Immature natural killer cell (primary cell): ENCODE results near the gene TMEM59L. TPM values are rescaled to one million over a fixed set of nuclear protein-coding genes. Genes with fewer than 3 reads are reported as not detected.
"Not testable (repeated sequence)": the region's sequence is repeated elsewhere in the genome, so short reads cannot be mapped to it uniquely, and the experiment has no call there.

Experiments used
- DNase-seq, 3 donors: peaks; one replicate each; pipeline ENCODE4 v3.0.0; 2022; ENCODE audit warnings: mixed read lengths in 1 of 3
- H3K27ac Mint-ChIP-seq, 6 donors: one replicate each; pipeline ENCODE4 v1.8.0; 2020; ENCODE audit warnings: mixed read lengths in 6 of 6, mild to moderate bottlenecking in 5 of 6, inconsistent platforms in 4 of 6, moderate library complexity in 3 of 6
- H3K27me3 Mint-ChIP-seq, 3 donors: one replicate each; pipeline ENCODE4 v1.8.0; 2020 to 2021; ENCODE audit warnings: low read depth in 3 of 3, mild to moderate bottlenecking in 3 of 3, mixed read lengths in 3 of 3, moderate library complexity in 3 of 3, inconsistent platforms in 1 of 3
- H3K36me3 Mint-ChIP-seq, 3 donors: one replicate each; pipeline ENCODE4 v1.8.0; 2020; ENCODE audit warnings: mixed read lengths in 3 of 3, inconsistent platforms in 2 of 3, mild to moderate bottlenecking in 2 of 3
- H3K4me1 Mint-ChIP-seq, 2 donors: one replicate each; pipeline ENCODE4 v1.8.0; 2020; ENCODE audit warnings: inconsistent platforms in 2 of 2, mild to moderate bottlenecking in 2 of 2, mixed read lengths in 2 of 2, moderate library complexity in 1 of 2
- H3K4me3 Mint-ChIP-seq, 5 donors: one replicate each; pipeline ENCODE4 v1.8.0; 2020; ENCODE audit warnings: mild to moderate bottlenecking in 5 of 5, mixed read lengths in 5 of 5, inconsistent platforms in 3 of 5, moderate library complexity in 3 of 5
- H3K9me3 Mint-ChIP-seq, 6 donors: one replicate each; pipeline ENCODE4 v1.8.0; 2020; ENCODE audit warnings: mild to moderate bottlenecking in 6 of 6, mixed read lengths in 6 of 6, inconsistent platforms in 4 of 6, moderate library complexity in 3 of 6
- polyA plus RNA-seq, 3 donors: library from polyadenylated mRNA; unstranded; fragments of 300-500 nt; fragmentation: Illumina TruSeq; gene quantifications; one replicate each; pipeline ENCODE4 v1.2.3, GENCODE V29; 2021

The TMEM59L gene
- polyA plus RNA-seq, 3 donors from 2014 or later: not detected

GRCh38 chr19:18589380-18590272 is 23.0 kb upstream of the TMEM59L start:
- Mint-ChIP-seq H3K4me3 (peak overlapping the region; percentile 86 to 96 (median 92)), H3K36me3 (no peaks in the 10 kb centered on the region), H3K27ac (peak overlapping the region; percentile 74 to 97 (median 90)), H3K9me3 (no peaks in the 10 kb centered on the region), H3K27me3 (peaks cover 0 to 9% (median 0%) of the 10 kb centered on the region in 3 donors), H3K4me1 (peaks cover 32 to 36% of the 10 kb centered on the region in 2 donors)
- DNase-seq: peak in 2 of 3 donors; percentile 73 to 74

- no peak for DNase-seq
- peaks cover 0 to 9% (median 2%) of the 10 kb centered on the region in 3 donors for H3K27me3 Mint-ChIP-seq
- H3K36me3 Mint-ChIP-seq: no peaks in the 10 kb centered on the region
- no peaks in the 10 kb centered on the region for H3K9me3 Mint-ChIP-seq
- peak overlapping the region; percentile 56 to 92 (median 86) for H3K4me3 Mint-ChIP-seq
- peaks cover 37 to 44% of the 10 kb centered on the region in 2 donors for H3K4me1 Mint-ChIP-seq
- peak overlapping the region in 5 of 6 donors; percentile 31 to 92 (median 74) for H3K27ac Mint-ChIP-seq
Observed at GRCh38 chr19:18590273-18591272, 22.1 kb upstream of the TMEM59L start.

GRCh38 chr19:18591735-18592385 is 20.8 kb upstream of the TMEM59L start:
- Mint-ChIP-seq H3K4me3 (peak overlapping the region in 4 of 5 donors; percentile 21 to 36 (median 26)), H3K4me1 (peaks cover 37 to 46% of the 10 kb centered on the region in 2 donors)

GRCh38 chr19:18592732-18593131 is 19.9 kb upstream of the TMEM59L start:
- not testable (repeated sequence) for H3K9me3 Mint-ChIP-seq, H3K36me3 Mint-ChIP-seq
- H3K4me1 Mint-ChIP-seq: peaks cover 35 to 44% of the 10 kb centered on the region in 2 donors

More at GRCh38 chr19:18591735-18592385, 20.8 kb upstream of the TMEM59L start:
- H3K9me3 Mint-ChIP-seq: peaks cover 0 to 1% (median 0%) of the 10 kb centered on the region in 6 donors
- H3K36me3 Mint-ChIP-seq: no peaks in the 10 kb centered on the region
- no peak for DNase-seq
- peak overlapping the region in 1 of 6 donors; percentile 8 for H3K27ac Mint-ChIP-seq
- peaks cover 0 to 9% (median 2%) of the 10 kb centered on the region in 3 donors for H3K27me3 Mint-ChIP-seq

GRCh38 chr19:18593367-18594095 is 19.1 kb upstream of the TMEM59L start:
- peaks cover 27 to 36% of the 10 kb centered on the region in 2 donors for H3K4me1 Mint-ChIP-seq
- H3K4me3 Mint-ChIP-seq: peak overlapping the region; percentile 62 to 82 (median 66)
- H3K27ac Mint-ChIP-seq: peak overlapping the region in 4 of 6 donors; percentile 34 to 79 (median 50)
- DNase-seq: no peak
- H3K27me3 Mint-ChIP-seq: peaks cover 0 to 9% (median 2%) of the 10 kb centered on the region in 3 donors
- H3K9me3 Mint-ChIP-seq: peaks cover 0 to 1% (median 0%) of the 10 kb centered on the region in 6 donors
- H3K36me3 Mint-ChIP-seq: no peaks in the 10 kb centered on the region

More at GRCh38 chr19:18592732-18593131, 19.9 kb upstream of the TMEM59L start:
- H3K27ac Mint-ChIP-seq: peak overlapping the region in 1 of 6 donors; percentile 34
- DNase-seq, H3K27me3 Mint-ChIP-seq, H3K4me3 Mint-ChIP-seq: not testable (repeated sequence)

GRCh38 chr19:18594096-18594823 is 18.4 kb upstream of the TMEM59L start:
- peak overlapping the region in 3 of 6 donors; percentile 78 to 86 (median 85) for H3K27ac Mint-ChIP-seq
- peak overlapping the region; percentile 79 to 86 (median 85) for H3K4me3 Mint-ChIP-seq
- H3K36me3 Mint-ChIP-seq: no peaks in the 10 kb centered on the region
- peaks cover 0 to 1% (median 0%) of the 10 kb centered on the region in 6 donors for H3K9me3 Mint-ChIP-seq
- H3K4me1 Mint-ChIP-seq: peaks cover 26 to 35% of the 10 kb centered on the region in 2 donors
- peak; percentile 71 to 78 (median 75) for DNase-seq
- peaks cover 1 to 6% (median 2%) of the 10 kb centered on the region in 3 donors for H3K27me3 Mint-ChIP-seq

- peak overlapping the region in 3 of 6 donors; percentile 78 to 86 (median 85) for H3K27ac Mint-ChIP-seq
- no peaks in the 10 kb centered on the region for H3K36me3 Mint-ChIP-seq
- peaks cover 21 to 30% of the 10 kb centered on the region in 2 donors for H3K4me1 Mint-ChIP-seq
- peaks cover 0 to 1% (median 0%) of the 10 kb centered on the region in 6 donors for H3K9me3 Mint-ChIP-seq
- DNase-seq: no peak
- H3K4me3 Mint-ChIP-seq: peak overlapping the region; percentile 79 to 86 (median 85)
- peaks cover 2 to 6% (median 4%) of the 10 kb centered on the region in 3 donors for H3K27me3 Mint-ChIP-seq
Observed at GRCh38 chr19:18594824-18595373, 17.8 kb upstream of the TMEM59L start.

GRCh38 chr19:18595475-18595874 is 17.2 kb upstream of the TMEM59L start:
- DNase-seq: no peak
- peak overlapping the region in 1 of 6 donors; percentile 31 for H3K27ac Mint-ChIP-seq
- peaks cover 2 to 4% (median 4%) of the 10 kb centered on the region in 3 donors for H3K27me3 Mint-ChIP-seq
- H3K36me3 Mint-ChIP-seq: no peaks in the 10 kb centered on the region
- H3K4me3 Mint-ChIP-seq: peak overlapping the region; percentile 33 to 63 (median 58)
- H3K4me1 Mint-ChIP-seq: peaks cover 17 to 25% of the 10 kb centered on the region in 2 donors
- peaks cover 0 to 1% (median 0%) of the 10 kb centered on the region in 6 donors for H3K9me3 Mint-ChIP-seq

- Mint-ChIP-seq H3K27ac (no peak overlapping the region), H3K4me3 (peak overlapping the region in 1 of 5 donors; percentile 9), H3K27me3 (peaks cover 2 to 4% (median 3%) of the 10 kb centered on the region in 3 donors), H3K4me1 (peaks cover 11 to 17% of the 10 kb centered on the region in 2 donors), H3K9me3 (peaks cover 0 to 1% (median 0%) of the 10 kb centered on the region in 6 donors), H3K36me3 (no peaks in the 10 kb centered on the region)
- no peak for DNase-seq
Observed at GRCh38 chr19:18596752-18597157, 15.9 kb upstream of the TMEM59L start.

- DNase-seq: no peak
- H3K36me3 Mint-ChIP-seq: no peaks in the 10 kb centered on the region
- peaks cover 0 to 2% (median 0%) of the 10 kb centered on the region in 6 donors for H3K9me3 Mint-ChIP-seq
- no peak overlapping the region for H3K27ac Mint-ChIP-seq
- no peak overlapping the region for H3K4me3 Mint-ChIP-seq
- H3K4me1 Mint-ChIP-seq: peaks cover 11 to 17% of the 10 kb centered on the region in 2 donors
- peaks cover 3 to 13% (median 11%) of the 10 kb centered on the region in 3 donors for H3K27me3 Mint-ChIP-seq
Observed at GRCh38 chr19:18597809-18598660, 14.6 kb upstream of the TMEM59L start.

- no peak for DNase-seq
- Mint-ChIP-seq H3K9me3 (peaks cover 0 to 3% (median 0%) of the 10 kb centered on the region in 6 donors), H3K4me3 (no peak overlapping the region), H3K27ac (no peak overlapping the region), H3K4me1 (peaks cover 7 to 10% of the 10 kb centered on the region in 2 donors), H3K36me3 (no peaks in the 10 kb centered on the region), H3K27me3 (peaks cover 6 to 15% (median 14%) of the 10 kb centered on the region in 3 donors)
Observed at GRCh38 chr19:18599485-18599884, 13.2 kb upstream of the TMEM59L start.
